GM23338 (cell line): ENCODE measurements around the gene C22orf23. TPM values are rescaled to one million over a fixed set of nuclear protein-coding genes. Genes with fewer than 3 reads are reported as not detected.

ENCODE experiments used
- ATAC-seq: fragments of 200-7000 bp; cut with Tn5 transposase; 3 replicates; pipeline ENCODE4 v1.9.1; 2020
- DNase-seq: peaks from one replicate; pipeline ENCODE4 v3.0.0-alpha.2; 2015; ENCODE audit warnings: low spot score
- H2AFZ ChIP-seq: fragments of 200-600 bp; sonication (generic); 2 replicates; pipeline ENCODE4 v1.8.0; 2016; ENCODE audit warnings: antibody characterized with exemption, mild to moderate bottlenecking, moderate library complexity
- H3F3A ChIP-seq: fragments of 200-600 bp; sonication (generic); replicated peaks from 2 replicates; pipeline ENCODE4 v1.8.0; 2017; ENCODE audit warnings: antibody characterized with exemption, mixed run types, low read depth
- H3K27ac ChIP-seq: fragments of 200-600 bp; sonication (generic); 2 replicates; pipeline ENCODE4 v1.6.1; 2016; ENCODE audit warnings: low read depth
- H3K27me3 ChIP-seq: fragments of 200-600 bp; sonication (generic); 2 replicates; pipeline ENCODE4 v1.8.0; 2016; ENCODE audit warnings: mild to moderate bottlenecking, mixed run types, moderate library complexity; ENCODE audit not compliant: insufficient read depth
- H3K36me3 ChIP-seq: fragments of 200-600 bp; sonication (generic); 2 replicates; pipeline ENCODE4 v1.8.0; 2016; ENCODE audit warnings: mild to moderate bottlenecking; ENCODE audit not compliant: insufficient read depth
- H3K4me1 ChIP-seq: fragments of 200-600 bp; sonication (generic); 2 replicates; pipeline ENCODE4 v1.8.0; 2016; ENCODE audit warnings: mild to moderate bottlenecking, moderate library complexity; ENCODE audit not compliant: insufficient read depth
- H3K4me2 ChIP-seq: fragments of 200-600 bp; sonication (generic); 2 replicates; pipeline ENCODE4 v1.7.1; 2017; ENCODE audit warnings: mixed run types
- H3K4me3 ChIP-seq: fragments of 200-600 bp; sonication (generic); 2 replicates; pipeline ENCODE4 v1.6.1; 2016; ENCODE audit warnings: mixed run types
- H3K79me2 ChIP-seq: fragments of 200-600 bp; sonication (generic); replicated peaks from 2 replicates; pipeline ENCODE4 v1.8.0; 2017; ENCODE audit warnings: mild to moderate bottlenecking; ENCODE audit not compliant: insufficient read depth
- H3K9me2 ChIP-seq: fragments of 200-600 bp; sonication (generic); 2 replicates; pipeline ENCODE4 v1.8.0; 2017; ENCODE audit not compliant: insufficient read depth
- H4K20me1 ChIP-seq: fragments of 200-600 bp; sonication (generic); replicated peaks from 2 replicates; pipeline ENCODE4 v1.8.0; 2017; ENCODE audit warnings: mild to moderate bottlenecking; ENCODE audit not compliant: insufficient read depth
- H3K27ac Mint-ChIP-seq: 2 replicates; pipeline ENCODE4 v1.8.0; 2020; ENCODE audit warnings: inconsistent platforms, mild to moderate bottlenecking, moderate library complexity, mixed read lengths
- H3K27me3 Mint-ChIP-seq: 3 replicates; pipeline ENCODE4 v1.8.0; 2022; ENCODE audit warnings: low read depth, mild to moderate bottlenecking, moderate library complexity, mixed read lengths, inconsistent platforms; ENCODE audit not compliant: insufficient read depth, poor library complexity
- H3K36me3 Mint-ChIP-seq: 3 replicates; pipeline ENCODE4 v1.8.0; 2021; ENCODE audit warnings: low read depth, mild to moderate bottlenecking, inconsistent platforms, moderate library complexity, mixed read lengths
- H3K4me1 Mint-ChIP-seq: 3 replicates; pipeline ENCODE4 v1.8.0; 2020; ENCODE audit warnings: mild to moderate bottlenecking, inconsistent platforms, mixed read lengths
- H3K4me3 Mint-ChIP-seq: 3 replicates; pipeline ENCODE4 v1.8.0; 2021; ENCODE audit warnings: moderate library complexity, mild to moderate bottlenecking, inconsistent platforms, mixed read lengths
- H3K9me3 Mint-ChIP-seq: 3 replicates; pipeline ENCODE4 v1.8.0; 2020; ENCODE audit warnings: moderate library complexity, mild to moderate bottlenecking, inconsistent platforms, mixed read lengths
- JUNB ChIP-seq: IDR thresholded peaks from one replicate; pipeline ENCODE4 v1.6.1; 2016; ENCODE audit warnings: antibody characterized with exemption; ENCODE audit not compliant: unreplicated experiment
- NANOG ChIP-seq: IDR thresholded peaks from 2 replicates; pipeline ENCODE4 v1.6.1; 2016; ENCODE audit warnings: antibody characterized with exemption, borderline replicate concordance
- ZNF462 ChIP-seq: fragments of 250-450 bp; sonication (Bioruptor Pico); IDR thresholded peaks from 2 replicates; pipeline ENCODE4 v1.5.0; 2020; ENCODE audit warnings: mild to moderate bottlenecking, moderate library complexity
- polyA plus RNA-seq: library from polyadenylated mRNA; unstranded; fragments of >200 nt; fragmentation: Nextera tagmentation; extraction: Ambion mirVana; gene quantifications from 2 replicates; pipeline ENCODE4 v1.2.1, GENCODE V29; 2016
- total RNA-seq: library from RNA; depleted of rRNA; stranded (reverse); fragments of >200 nt; shearing (Covaris generic); gene quantifications from 2 replicates; pipeline ENCODE4 v1.2.3, GENCODE V29; 2014

The C22orf23 gene
- total and polyA plus RNA-seq, 2 experiments from 2014 or later = 0.38 TPM; not detected in 1

- no peak for TF ChIP-seq ZNF462 (CRISPR knock-in tag)
Measured at GRCh38 chr22:37898441-37899181, 54.8 kb downstream of the C22orf23 start (continued).

DNA sequence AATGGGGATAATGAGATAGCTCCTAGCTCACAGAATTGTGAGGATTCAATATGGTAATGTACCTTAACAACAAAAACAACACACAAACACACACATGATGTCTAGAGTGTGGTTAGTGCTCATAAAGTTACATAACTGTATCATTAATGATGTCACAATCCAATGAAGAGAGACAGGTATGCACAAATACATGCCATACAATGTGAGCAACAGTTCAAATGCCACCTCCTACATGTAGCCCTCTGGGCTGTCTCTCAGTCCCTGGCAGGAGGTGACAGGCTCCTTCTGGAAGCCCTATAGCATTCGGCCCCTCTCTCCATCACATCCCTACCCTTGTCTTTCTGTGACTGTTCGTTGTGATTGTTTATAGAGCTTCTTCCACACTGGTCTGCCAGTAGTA lies 55.6 kb downstream of the C22orf23 start:
- Histone ChIP-seq H2AFZ (no peak overlapping the region; the same call in 1 of the 2 replicates), H3K4me2 (no peak overlapping the region), H3K4me1 (peaks cover 44% of the 10 kb centered on the region), H3K36me3 (no peaks in the 10 kb centered on the region), H3K27ac (peak overlapping the region; percentile 94), H3F3A (peaks cover 15% of the 10 kb centered on the region), H3K9me2 (no peaks in the 10 kb centered on the region), H3K79me2 (no peaks in the 10 kb centered on the region), H3K4me3 (no peak overlapping the region), H3K27me3 (no peaks in the 10 kb centered on the region), H4K20me1 (no peaks in the 10 kb centered on the region; the same call in 1 of the 2 replicates)
- Mint-ChIP-seq H3K4me3 (no peak overlapping the region), H3K27ac (no peak overlapping the region), H3K27me3 (peaks cover 10% of the 10 kb centered on the region), H3K36me3 (peaks cover 3% of the 10 kb centered on the region; the same call in 2 of the 3 replicates), H3K4me1 (peaks cover 48% of the 10 kb centered on the region), H3K9me3 (no peaks in the 10 kb centered on the region; the same call in 2 of the 3 replicates)
- DNase-seq (no peak), ATAC-seq (no peak)
- TF ChIP-seq JUNB (no peak), NANOG (no peak)
